ENCODE measurements around the gene HEATR5A. TPM values are rescaled to one million over a fixed set of nuclear protein-coding genes. Genes with fewer than 3 reads are reported as not detected.
"Not testable (repeated sequence)": the region's sequence is repeated elsewhere in the genome, so short reads cannot be mapped to it uniquely, and the experiment has no call there.

Gene HEATR5A
- total RNA-seq, 1 donor from 2014 or later, result 20.8 TPM

- DNase-seq (ENCODE audit: extremely low read depth, low read depth, low spot score), result no peak
These were observed 158.3 kb downstream of the HEATR5A start for GRCh38 chr14:31261859-31262731.

DNA sequence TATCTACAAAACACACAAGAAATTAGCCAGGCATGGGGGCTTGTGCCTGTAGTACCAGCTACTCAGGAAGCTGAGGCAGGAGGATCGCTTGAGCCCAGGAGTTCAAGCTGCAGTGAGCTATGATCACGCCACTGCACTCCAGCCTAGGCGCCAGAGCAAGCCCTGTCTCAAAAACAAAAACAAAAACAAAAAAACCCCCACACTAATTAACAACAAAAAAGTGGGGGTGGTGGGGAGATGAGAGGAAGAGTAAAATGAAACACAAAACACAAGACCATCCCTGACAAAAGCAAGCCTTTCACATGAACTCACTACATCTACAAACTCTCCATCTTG, 158.9 kb downstream of the HEATR5A start:
- DNase-seq (ENCODE audit: extremely low read depth, low read depth, low spot score), result no peak

DNA sequence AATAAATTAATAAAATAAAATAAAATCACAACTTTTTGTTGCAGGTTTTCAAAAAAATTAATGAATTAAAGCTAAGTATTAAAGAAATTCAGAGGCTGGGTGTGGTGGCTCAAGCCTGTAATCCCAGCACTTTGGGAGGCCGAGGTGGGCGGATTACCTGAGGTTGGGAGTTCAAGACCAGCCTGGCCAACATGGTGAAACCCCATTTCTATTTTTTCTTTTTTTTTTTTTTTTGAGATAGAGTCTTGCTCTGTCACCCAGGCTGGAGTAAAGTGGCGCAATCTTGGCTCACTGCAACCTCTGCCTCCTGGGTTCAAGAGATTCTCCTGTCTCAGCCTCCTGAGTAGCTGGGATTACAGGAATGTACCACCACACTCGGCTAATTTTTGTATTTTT, 161.3 kb downstream of the HEATR5A start:
- not testable (repeated sequence) for DNase-seq (ENCODE audit: extremely low read depth, low read depth, low spot score)

GRCh38 chr14:31258427-31259039, 161.8 kb downstream of the HEATR5A start:
- no peak for DNase-seq (ENCODE audit: extremely low read depth, low read depth, low spot score)

GRCh38 chr14:31257554-31258426, 162.6 kb downstream of the HEATR5A start:
- not testable (repeated sequence) for DNase-seq (ENCODE audit: extremely low read depth, low read depth, low spot score)

GRCh38 chr14:31257244-31257553, 163.2 kb downstream of the HEATR5A start:
- no peak for DNase-seq (ENCODE audit: extremely low read depth, low read depth, low spot score)

DNA sequence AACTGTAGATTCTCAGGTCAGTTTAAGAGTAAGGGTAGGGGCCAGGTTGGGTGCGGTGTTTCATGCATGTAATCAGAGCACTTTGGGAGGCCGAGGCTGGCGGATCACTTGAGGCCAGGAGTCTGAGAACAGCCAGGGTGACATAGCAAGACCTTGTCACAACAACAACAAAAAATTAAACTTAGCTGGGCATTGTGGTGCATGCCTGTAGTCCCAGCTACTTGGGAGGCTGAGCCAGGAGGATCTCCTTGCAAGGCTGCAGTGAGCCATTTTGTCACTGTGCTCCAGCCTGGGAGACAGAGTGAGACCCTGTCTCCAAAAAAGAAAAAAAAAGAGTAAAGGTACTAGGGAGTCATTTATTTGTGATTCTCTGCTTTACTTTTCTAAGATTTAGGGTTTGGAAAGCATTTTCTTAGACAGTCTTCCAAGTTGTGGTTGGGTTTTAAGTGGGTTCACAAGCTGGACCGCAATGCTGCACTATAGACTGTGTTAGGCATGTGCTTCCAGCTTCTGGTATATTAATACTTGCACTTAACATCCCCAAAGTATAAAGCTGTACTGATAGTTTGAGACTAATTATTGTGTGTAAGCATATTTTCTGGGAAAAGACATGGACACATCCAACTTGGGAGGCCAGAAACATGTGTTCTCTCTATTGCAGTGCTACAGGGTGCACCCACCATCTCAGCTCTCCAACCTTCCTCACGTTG, 163.7 kb downstream of the HEATR5A start:
- no peak for DNase-seq (ENCODE audit: extremely low read depth, low read depth, low spot score)

DNA sequence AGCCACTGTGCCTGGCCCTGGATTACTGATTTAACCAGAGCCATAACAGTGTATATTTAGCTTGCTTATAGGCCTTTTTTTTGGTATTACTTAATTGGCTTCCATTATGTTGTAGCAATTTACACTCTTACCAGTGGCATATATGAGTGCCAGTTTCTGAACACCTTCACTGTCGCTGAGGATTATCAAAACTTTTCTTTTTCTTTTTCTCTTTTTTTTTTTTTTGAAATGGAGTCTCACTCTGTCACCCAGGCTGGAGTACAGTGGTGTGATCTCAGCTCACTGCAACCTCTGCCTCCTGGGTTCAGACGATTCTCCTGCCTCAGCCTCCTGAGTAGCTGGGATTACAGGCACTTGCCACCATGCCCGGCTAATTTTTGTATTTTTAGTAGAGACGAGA, 164.4 kb downstream of the HEATR5A start:
- not testable (repeated sequence) for DNase-seq (ENCODE audit: extremely low read depth, low read depth, low spot score)

- DNase-seq (ENCODE audit: extremely low read depth, low read depth, low spot score), result no peak
These were observed 165.1 kb downstream of the HEATR5A start for GRCh38 chr14:31255286-31255685.

DNA sequence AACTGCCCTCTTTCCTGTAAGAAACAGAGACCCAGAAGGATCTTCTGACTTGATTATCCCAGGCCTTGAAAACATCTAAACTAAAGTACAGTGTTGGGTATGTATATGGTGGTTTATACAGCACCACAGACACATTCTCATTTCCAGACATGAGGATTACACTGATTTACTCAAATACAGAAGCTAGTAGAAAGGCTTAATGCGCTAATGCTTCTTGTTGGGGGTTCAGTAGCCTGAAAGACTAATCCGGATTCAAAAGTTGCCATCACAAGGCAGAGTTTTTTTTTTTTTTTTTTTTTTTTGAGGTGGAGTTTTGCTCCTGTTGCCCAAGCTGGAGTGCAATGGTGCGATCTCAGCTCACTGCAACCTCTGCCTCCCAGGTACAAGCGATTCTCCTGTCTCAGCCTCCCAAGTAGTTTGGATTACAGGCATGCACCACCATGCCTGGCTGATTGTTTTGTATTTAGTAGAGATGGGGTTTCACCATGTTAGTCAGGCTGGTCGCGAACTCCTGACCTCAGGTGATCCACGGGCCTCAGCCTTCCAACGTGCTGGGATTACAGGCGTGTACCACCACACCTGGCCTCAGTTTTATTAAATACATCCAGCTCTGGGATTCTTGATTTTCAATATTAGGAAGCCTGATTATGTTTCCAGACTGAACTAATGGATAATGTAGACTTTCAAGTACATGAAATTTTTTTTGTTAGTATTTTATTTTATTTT, 166.4 kb downstream of the HEATR5A start:
- no peak for DNase-seq (ENCODE audit: extremely low read depth, low read depth, low spot score)

DNA sequence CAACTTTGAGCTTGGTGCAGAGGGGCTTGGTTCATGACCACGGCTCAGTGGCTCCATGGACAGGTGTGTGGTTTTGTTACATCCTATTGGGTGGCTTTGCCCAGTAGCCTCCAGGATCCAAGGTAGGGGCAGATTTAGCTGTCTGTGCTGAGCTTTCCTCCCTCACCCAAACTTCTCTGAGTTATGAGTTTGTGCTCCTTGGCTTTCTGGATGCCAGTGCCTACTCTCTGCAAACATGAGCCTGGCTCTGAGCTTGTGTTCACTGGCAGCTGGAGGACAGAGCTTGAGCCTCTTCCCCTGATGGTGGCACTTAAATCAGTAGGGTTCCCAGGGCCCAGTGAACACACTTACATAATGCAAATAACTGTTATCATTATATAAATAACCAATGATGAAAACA, 167.5 kb downstream of the HEATR5A start:
- no peak for DNase-seq (ENCODE audit: extremely low read depth, low read depth, low spot score)

DNA sequence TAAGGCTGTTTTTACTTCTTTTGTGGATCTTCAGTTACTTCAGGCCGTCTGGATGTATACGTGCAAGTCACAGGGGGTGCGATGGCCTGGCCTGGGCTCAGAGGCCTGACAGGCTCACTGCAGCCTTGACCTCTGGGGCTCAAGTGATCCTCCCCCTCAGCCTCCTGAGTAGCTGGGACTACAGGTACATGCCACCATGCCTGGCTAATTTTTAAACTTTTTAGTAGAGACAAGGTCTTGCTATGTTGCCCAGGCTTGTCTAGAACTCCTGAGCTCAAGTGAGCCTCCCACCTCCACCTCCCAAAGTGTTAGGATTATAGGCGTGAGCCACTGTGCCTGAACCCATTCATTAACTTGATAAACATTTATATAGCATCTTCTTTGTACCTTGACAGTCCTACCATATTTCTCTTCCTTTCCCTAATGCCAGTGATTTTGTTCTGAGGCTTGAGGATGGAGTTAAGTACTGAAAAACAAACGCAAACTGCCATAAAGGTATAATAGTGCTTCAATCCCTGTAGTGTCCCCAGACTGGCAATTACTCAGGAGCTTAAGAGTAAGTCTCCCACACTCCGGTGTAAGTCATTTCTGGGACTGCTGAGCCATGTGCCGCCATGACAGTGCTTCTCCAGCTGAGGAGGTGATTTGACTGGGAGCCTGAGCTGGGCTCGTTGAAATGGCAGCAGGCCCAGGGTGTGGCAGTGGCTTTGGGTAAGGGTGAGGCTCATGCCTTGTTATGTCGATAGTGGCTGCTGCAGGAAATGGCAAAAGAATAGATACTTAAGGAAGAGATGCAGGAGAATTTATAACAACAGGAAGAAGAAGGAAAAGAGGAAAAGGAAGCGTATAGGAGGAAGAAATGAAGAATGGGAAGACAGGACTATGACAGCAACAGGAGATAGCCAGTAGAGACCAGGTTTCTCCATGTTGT, 169.1 kb downstream of the HEATR5A start:
- DNase-seq (ENCODE audit: extremely low read depth, low read depth, low spot score), result no peak

DNA sequence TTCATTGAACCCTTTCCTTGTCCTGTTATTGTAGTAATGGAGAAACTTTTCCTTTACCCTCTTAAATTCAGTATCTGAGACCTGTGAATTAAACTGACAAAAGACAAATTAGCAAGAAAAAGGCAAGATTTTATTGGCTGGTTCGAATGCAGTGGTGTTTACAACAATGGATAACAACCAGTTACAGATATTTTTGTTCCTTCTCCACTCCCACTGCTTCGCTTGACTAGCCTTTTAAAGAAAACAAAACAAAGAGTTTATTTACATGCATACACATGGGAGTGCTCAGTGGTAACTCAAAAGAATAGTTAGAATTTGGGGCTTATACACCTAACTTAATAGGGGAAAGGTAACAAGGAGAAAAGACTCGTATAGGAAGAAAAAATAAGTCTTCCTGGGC, 175.7 kb downstream of the HEATR5A start:
- DNase-seq (ENCODE audit: extremely low read depth, low read depth, low spot score), result no peak

DNA sequence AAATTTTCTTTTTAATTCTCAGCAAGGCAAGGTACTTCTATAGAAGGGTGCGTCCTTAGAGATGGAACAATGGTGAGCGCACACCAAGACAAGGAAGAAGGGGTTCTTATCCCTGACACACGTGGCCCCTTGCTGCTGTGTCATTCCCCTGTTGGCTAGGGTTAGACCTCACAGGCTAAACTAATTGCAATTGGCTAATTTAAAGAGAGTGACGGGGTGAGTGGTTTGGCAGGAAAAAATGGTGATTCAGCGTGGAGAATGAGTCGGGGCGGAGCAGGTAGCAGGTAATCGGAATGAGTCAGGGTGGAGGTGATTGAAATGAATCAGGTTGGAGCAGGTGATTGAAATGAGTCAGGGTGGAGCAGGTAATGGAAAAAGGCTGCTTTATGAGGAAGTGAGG, 176.5 kb downstream of the HEATR5A start:
- no peak for DNase-seq (ENCODE audit: extremely low read depth, low read depth, low spot score)

DNA sequence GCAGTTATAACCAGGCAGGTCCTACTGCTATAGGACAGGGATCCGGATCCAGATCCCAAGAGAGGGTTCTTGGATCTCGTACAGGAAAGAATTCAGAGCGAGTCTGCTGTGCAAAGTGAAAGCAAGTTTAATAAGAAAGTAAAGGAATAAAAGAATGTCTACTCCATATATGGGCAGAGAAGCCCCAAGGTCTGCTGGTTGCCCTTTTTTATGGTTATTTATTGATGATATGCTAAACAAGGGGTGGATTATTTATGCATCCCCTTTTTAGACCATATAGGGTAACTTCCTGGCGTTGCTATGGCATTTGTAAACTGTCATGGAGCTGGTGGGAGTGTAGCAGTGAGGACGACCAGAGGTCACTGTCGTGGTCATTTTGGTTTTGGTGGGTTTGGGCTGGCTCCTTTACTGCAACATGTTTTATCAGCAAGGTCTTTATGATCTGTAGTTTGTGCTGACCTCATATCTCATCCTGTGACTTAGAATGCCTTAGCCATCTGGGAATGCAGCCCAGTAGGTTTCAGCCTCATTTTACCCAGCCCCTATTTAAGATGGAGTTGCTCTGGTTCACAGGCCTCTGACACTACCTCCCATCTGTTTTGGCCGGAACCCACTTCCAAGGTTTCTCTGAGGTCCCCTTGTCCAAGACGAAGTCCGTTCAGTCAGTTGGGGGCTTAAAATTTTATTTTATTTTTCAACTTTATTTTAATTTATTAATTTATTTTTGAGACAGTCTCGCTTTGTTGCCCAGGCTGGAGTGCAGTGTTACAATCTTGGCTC, 178.0 kb downstream of the HEATR5A start:
- not testable (repeated sequence) for DNase-seq (ENCODE audit: extremely low read depth, low read depth, low spot score)

All from glomerular endothelial cell (primary cell).